Esophagus muscularis mucosa (tissue), 3 donors: Measurements from ENCODE around the gene SFSWAP.

Experiments used
- POLR2A ChIP-seq: fragments of 450-650 bp; IDR thresholded peaks from one replicate; pipeline ENCODE4 v1.6.1; 2017; ENCODE audit warnings: antibody characterized with exemption, moderate library complexity, mild to moderate bottlenecking, low read depth
- TF ChIP-seq, protein P1 (sequence below), 3 experiments: fragments of 200-600 bp in 2 of 3; fragments of 450-650 bp in 1 of 3; sonication (generic) in 2 of 3; IDR thresholded peaks; one replicate each; pipeline ENCODE4 v1.5.1; 2017 to 2019; ENCODE audit warnings: antibody characterized with exemption in 3 of 3, mild to moderate bottlenecking in 2 of 3, moderate library complexity in 1 of 3

DNA sequence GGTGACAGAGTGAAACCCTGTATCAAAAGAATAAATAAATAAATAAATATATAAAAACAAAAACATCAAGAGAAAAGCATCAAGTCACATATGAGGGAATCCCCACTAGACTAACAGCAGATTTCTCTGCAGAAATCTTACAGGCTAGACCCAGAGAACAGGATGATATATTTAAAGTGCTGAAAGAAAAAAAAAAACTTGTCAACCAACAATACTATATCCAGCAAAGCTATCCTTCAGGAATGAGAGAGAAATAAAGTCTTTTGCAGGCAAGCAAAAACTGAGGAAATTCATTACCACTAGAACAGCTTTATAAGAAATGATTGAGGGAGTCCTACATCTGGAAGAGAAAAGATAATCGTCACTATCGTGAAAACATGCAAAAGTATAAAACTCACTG is 6.4 kb upstream of the SFSWAP start:
- TF ChIP-seq, protein P1, sequence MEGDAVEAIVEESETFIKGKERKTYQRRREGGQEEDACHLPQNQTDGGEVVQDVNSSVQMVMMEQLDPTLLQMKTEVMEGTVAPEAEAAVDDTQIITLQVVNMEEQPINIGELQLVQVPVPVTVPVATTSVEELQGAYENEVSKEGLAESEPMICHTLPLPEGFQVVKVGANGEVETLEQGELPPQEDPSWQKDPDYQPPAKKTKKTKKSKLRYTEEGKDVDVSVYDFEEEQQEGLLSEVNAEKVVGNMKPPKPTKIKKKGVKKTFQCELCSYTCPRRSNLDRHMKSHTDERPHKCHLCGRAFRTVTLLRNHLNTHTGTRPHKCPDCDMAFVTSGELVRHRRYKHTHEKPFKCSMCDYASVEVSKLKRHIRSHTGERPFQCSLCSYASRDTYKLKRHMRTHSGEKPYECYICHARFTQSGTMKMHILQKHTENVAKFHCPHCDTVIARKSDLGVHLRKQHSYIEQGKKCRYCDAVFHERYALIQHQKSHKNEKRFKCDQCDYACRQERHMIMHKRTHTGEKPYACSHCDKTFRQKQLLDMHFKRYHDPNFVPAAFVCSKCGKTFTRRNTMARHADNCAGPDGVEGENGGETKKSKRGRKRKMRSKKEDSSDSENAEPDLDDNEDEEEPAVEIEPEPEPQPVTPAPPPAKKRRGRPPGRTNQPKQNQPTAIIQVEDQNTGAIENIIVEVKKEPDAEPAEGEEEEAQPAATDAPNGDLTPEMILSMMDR (IDR thresholded peaks at IDR 0.05): no peak
- TF ChIP-seq POLR2A: no peak
